Left lung (tissue), 10 donors: ENCODE measurements around the gene BTBD7. TPM values are rescaled to one million over a fixed set of nuclear protein-coding genes. Genes with fewer than 3 reads are reported as not detected.
"Not testable (repeated sequence)": the region's sequence is repeated elsewhere in the genome, so short reads cannot be mapped to it uniquely, and the experiment has no call there.

ENCODE experiments used
- ATAC-seq: fragments of 200-7000 bp; cut with Tn5 transposase; one replicate; pipeline ENCODE4 v1.9.1; 2020; ENCODE audit warnings: moderate library complexity
- DNase-seq, 4 donors: peaks; one replicate each; pipeline ENCODE4 v3.0.0-alpha.2; 2013 to 2020
- H3K27ac ChIP-seq, 2 donors: fragments of 200-600 bp; sonication (generic) in 1 of 2; one replicate each; pipeline versions ENCODE4 v1.5.0 to v1.8.0; 2020 to 2021
- H3K27me3 ChIP-seq, 2 donors: fragments of 200-600 bp; sonication (generic) in 1 of 2; one replicate each; pipeline versions ENCODE4 v1.5.0 to v1.8.0; 2020 to 2021
- H3K36me3 ChIP-seq, 2 donors: fragments of 200-600 bp; sonication (generic) in 1 of 2; one replicate each; pipeline versions ENCODE4 v1.5.0 to v1.8.0; 2020 to 2021
- H3K4me1 ChIP-seq, 2 donors: fragments of 200-600 bp; one replicate each; pipeline ENCODE4 v1.8.0; 2021
- H3K4me3 ChIP-seq, 2 donors: fragments of 200-600 bp; sonication (generic) in 1 of 2; one replicate each; pipeline versions ENCODE4 v1.5.0 to v1.8.0; 2020 to 2021; ENCODE audit warnings: mild to moderate bottlenecking in 1 of 2
- H3K9me3 ChIP-seq, 2 donors: fragments of 200-600 bp; sonication (generic) in 1 of 2; one replicate each; pipeline versions ENCODE4 v1.5.0 to v1.8.0; 2020 to 2021
- intact Hi-C, 2 donors: fragments of 100-400 bp; cut with DNase I; formaldehyde crosslinking; loops; one replicate each; pipeline versions ENCODE4 v1.11.2 to v1.14.2; 2022
- polyA plus RNA-seq, 6 donors: library from polyadenylated mRNA; unstranded; fragments of 120-200 nt; gene quantifications; one replicate each; pipeline ENCODE4 v1.2.1, GENCODE V29; 2013; ENCODE audit not compliant: insufficient read length in 6 of 6
- total RNA-seq, 2 donors: library from RNA; stranded (reverse); fragmentation: NEBNext Ultra II Directional; extraction: Animal tissue kit (Norgen Biotek cat#: 25700); gene quantifications; one replicate each; pipeline ENCODE4 v1.2.1, GENCODE V29; 2021
- TF ChIP-seq, protein P1 (sequence below), 2 donors: fragments of 200-600 bp; sonication (generic) in 1 of 2; IDR thresholded peaks; one replicate each; pipeline versions ENCODE4 v1.5.0 to v1.8.0; 2021; ENCODE audit warnings: antibody characterized with exemption in 2 of 2
- donor health status: DM: no; HTN: yes; CAD: no.
- donor health status: DM: no; HTN: no; CAD: no.

BTBD7 gene
- total and polyA plus RNA-seq, 8 donors, result 32.1 to 42.8 (median 38.7) TPM

DNA sequence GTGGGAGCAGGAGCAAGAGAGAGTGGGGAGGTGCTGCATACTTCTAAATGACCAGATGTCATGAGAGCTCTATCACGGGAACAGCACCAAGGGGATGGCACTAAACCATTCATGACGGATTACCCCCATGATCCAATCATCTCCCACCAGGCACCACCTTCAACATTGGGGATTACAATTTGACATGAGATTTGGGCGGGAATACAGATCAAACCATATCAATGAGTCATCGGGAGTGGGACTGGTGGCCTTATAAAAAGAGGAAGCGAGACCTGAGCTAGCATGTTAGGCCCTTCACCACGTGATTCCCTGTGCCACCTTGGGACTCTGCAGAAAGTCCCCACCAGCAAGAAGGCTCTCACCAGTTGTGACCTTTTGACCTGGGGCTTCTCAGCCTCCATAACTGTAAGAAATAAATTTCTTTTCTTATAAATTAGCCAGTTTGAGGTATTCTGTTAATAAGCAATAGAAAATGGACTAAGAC is 42.9 kb upstream of the BTBD7 start:
- DNase-seq, result no peak
- Histone ChIP-seq H3K4me3 (no peak overlapping the region), H3K4me1 (no peaks in the 10 kb centered on the region), H3K27ac (no peak overlapping the region), H3K9me3 (no peaks in the 10 kb centered on the region), H3K27me3 (no peaks in the 10 kb centered on the region), H3K36me3 (no peaks in the 10 kb centered on the region)
- intact Hi-C loops, result no loop called here
- TF ChIP-seq, protein P1, sequence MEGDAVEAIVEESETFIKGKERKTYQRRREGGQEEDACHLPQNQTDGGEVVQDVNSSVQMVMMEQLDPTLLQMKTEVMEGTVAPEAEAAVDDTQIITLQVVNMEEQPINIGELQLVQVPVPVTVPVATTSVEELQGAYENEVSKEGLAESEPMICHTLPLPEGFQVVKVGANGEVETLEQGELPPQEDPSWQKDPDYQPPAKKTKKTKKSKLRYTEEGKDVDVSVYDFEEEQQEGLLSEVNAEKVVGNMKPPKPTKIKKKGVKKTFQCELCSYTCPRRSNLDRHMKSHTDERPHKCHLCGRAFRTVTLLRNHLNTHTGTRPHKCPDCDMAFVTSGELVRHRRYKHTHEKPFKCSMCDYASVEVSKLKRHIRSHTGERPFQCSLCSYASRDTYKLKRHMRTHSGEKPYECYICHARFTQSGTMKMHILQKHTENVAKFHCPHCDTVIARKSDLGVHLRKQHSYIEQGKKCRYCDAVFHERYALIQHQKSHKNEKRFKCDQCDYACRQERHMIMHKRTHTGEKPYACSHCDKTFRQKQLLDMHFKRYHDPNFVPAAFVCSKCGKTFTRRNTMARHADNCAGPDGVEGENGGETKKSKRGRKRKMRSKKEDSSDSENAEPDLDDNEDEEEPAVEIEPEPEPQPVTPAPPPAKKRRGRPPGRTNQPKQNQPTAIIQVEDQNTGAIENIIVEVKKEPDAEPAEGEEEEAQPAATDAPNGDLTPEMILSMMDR (IDR thresholded peaks at IDR 0.05), result no peak
- ATAC-seq, result no peak

DNA sequence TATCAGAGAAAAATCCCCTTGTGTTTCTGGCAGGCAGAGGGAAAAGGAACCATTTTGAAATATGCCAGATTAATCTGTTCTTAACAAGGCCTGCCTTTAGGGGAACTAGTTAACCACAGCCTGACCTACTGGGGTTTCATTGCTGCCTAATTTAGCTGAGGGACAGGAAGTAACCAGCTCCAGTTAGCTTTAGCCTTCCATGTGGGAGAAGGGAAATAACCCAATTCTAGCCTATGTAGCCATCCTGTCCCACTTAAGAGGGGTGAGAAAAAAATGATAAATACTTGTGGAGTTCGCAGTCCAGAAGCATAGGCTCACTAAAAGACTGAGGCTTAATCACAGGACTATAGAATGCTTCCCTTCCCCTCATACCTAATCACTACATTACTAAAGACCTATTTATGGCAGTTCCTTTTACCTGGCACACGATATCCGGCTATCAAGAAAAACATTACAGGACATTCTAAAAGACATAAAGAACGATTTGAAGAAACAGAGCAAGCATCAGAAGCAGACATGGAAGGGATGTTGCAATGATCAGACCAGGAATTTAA is 37.0 kb upstream of the BTBD7 start:
- ATAC-seq, result peak; percentile 39

DNA sequence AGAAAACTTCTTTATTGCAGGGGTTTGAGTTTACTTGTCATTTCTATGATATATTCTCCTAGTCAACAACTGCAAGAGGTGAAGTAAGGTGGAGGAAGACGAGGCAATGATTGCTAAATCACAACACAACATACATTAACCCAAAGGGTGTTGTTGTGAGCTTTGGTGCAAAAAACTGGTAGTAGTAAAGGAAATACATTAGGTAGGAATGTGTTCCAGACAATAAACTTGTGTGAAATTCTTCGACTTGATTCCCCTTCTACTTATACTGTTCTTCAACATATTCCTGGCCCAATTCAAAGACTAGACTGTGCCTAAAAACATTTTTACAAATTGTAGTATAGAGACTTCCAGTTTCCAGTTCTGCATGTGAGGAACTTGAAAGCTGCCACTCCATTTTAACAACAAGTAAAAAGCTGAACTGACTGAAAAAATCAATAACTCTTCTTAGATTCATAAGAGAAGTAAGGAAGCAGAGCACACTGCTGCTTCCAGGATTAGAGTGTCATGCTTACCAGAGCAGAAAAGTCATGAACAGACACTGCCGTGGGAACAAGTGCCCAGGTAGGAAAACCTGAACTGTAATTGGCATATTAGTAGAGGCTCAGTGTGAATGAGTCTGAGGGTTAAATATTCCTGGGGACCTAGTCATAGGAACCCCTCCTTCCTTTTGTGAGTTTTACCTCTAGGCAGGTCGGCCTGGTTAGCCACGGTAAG is 36.3 kb upstream of the BTBD7 start:
- DNase-seq (no peak), ATAC-seq (no peak)
- intact Hi-C loops, result no loop called here
- Histone ChIP-seq H3K4me3 (no peak overlapping the region), H3K27ac (no peak overlapping the region), H3K4me1 (no peaks in the 10 kb centered on the region), H3K36me3 (no peaks in the 10 kb centered on the region), H3K27me3 (no peaks in the 10 kb centered on the region), H3K9me3 (no peaks in the 10 kb centered on the region)
- TF ChIP-seq, protein P1 (IDR thresholded peaks at IDR 0.05), result no peak

More for the DNA sequence above, 37.0 kb upstream of the BTBD7 start:
- Histone ChIP-seq H3K4me1 (no peaks in the 10 kb centered on the region), H3K4me3 (no peak overlapping the region), H3K27me3 (no peaks in the 10 kb centered on the region), H3K27ac (no peak overlapping the region), H3K36me3 (no peaks in the 10 kb centered on the region), H3K9me3 (no peaks in the 10 kb centered on the region)
- TF ChIP-seq, protein P1 (IDR thresholded peaks at IDR 0.05), result no peak
- DNase-seq, result no peak
- intact Hi-C loops, result no loop called here

DNA sequence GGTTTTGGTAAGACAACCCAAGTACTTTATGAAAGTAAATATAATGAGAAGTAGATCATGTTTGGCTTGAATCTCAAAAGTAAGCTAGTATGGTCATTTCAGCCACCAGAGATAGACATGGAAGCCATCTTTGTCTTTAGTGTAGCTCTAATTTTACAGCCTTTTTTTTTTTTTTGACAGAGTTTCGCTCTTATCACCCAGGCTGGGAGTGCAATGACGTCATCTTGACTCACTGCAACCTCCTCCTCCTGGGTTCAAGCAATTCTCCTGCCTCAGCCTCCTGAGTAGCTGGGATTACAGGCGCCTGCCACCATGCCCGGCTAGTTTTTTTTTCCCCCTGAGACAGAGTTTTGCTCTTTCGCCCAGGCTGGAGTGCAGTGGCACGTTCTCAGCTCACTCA is 22.0 kb upstream of the BTBD7 start:
- H3K27me3 ChIP-seq, DNase-seq, H3K9me3 ChIP-seq, H3K36me3 ChIP-seq, H3K27ac ChIP-seq, H3K4me3 ChIP-seq, H3K4me1 ChIP-seq, ATAC-seq, intact Hi-C loops: not testable (repeated sequence)

DNA sequence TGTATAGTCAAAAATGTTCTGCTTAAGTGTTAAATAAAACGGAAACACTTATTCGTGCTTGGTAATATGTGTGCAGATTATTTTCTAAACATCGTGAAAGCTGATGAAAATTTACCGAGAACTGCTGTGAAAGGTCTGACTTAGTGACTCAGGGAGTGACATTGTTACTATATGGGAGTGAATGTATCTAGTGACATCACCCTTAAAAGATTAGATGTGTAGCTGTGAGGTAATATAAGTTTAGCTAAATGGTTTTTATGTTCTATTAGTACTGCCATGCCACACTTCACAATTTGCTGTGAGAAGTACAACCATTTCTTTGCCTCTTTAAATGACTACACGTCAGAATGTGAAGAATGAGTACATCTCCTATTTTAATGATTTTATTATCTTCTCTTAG is 15.5 kb upstream of the BTBD7 start:
- Histone ChIP-seq H3K4me1 (no peaks in the 10 kb centered on the region), H3K4me3 (no peak overlapping the region), H3K27ac (no peak overlapping the region), H3K36me3 (no peaks in the 10 kb centered on the region), H3K27me3 (no peaks in the 10 kb centered on the region), H3K9me3 (peaks cover 0 to 3% of the 10 kb centered on the region in 2 donors)
- ATAC-seq, result no peak
- TF ChIP-seq, protein P1 (IDR thresholded peaks at IDR 0.05), result no peak
- intact Hi-C loops, result no loop called here
- no peak for DNase-seq
